Measurements from ENCODE around the gene PDYN.

PDYN gene

GRCh38 chr20:1938464-1939269 lies 55.2 kb downstream of the PDYN start:
- Histone ChIP-seq H3K27ac (ENCODE audit: low read depth, low read length) (no peak overlapping the region), H3K36me3 (ENCODE audit: control insufficient read depth in 1 of 2, insufficient read depth in 2 of 2, low read length in 2 of 2) (peaks cover 5 to 6% of the 10 kb centered on the region in 2 experiments), H2BK5ac (ENCODE audit: low read depth, low read length, poor library complexity) (no peak overlapping the region), H3K18ac (ENCODE audit: low read length) (no peak overlapping the region), H4K8ac (ENCODE audit: low read depth, low read length) (no peak overlapping the region), H3K4me2 (ENCODE audit: low read length) (no peak overlapping the region), H4K12ac (ENCODE audit: low read depth, low read length) (no peak overlapping the region), H4K91ac (ENCODE audit: low read depth, low read length) (no peak overlapping the region), H3K79me2 (ENCODE audit: control insufficient read depth, insufficient read depth, low read length, poor library complexity) (no peaks in the 10 kb centered on the region), H3K9ac (ENCODE audit: low read length) (no peak overlapping the region), H3K14ac (ENCODE audit: low read length) (no peak overlapping the region), H3K4me1 (ENCODE audit: control insufficient read depth in 1 of 2, insufficient read depth in 2 of 2, low read length in 2 of 2) (peaks cover 0 to 4% of the 10 kb centered on the region in 2 experiments), H2BK12ac (ENCODE audit: low read length) (no peak overlapping the region), H3K9me3 (ENCODE audit: insufficient read depth, low read depth, low read length) (no peaks in the 10 kb centered on the region), H2AFZ (ENCODE audit: insufficient read depth, low read length, poor library complexity) (no peak overlapping the region), H3K27me3 (ENCODE audit: insufficient read depth, low read length) (no peaks in the 10 kb centered on the region), H2BK120ac (ENCODE audit: insufficient read depth, low read length, poor library complexity) (no peak overlapping the region), H3K23ac (ENCODE audit: low read length) (no peak overlapping the region), H3K4me3 (ENCODE audit: low read depth, low read length) (no peak overlapping the region), H3K4ac (ENCODE audit: low read depth, low read length) (no peak overlapping the region), H3K79me1 (ENCODE audit: low read length) (no peaks in the 10 kb centered on the region), H2AK5ac (ENCODE audit: low read length) (no peak overlapping the region)
- no peak for DNase-seq
- WGBS (ENCODE audit: extremely low coverage, insufficient coverage, insufficient read length) = no CpG with 5 or more reads among the region's 14 CpGs

- Histone ChIP-seq H3K4me3 (ENCODE audit: low read depth, low read length) (no peak overlapping the region), H3K79me2 (ENCODE audit: control insufficient read depth, insufficient read depth, low read length, poor library complexity) (no peaks in the 10 kb centered on the region), H3K4me2 (ENCODE audit: low read length) (no peak overlapping the region), H3K4ac (ENCODE audit: low read depth, low read length) (no peak overlapping the region), H2BK120ac (ENCODE audit: insufficient read depth, low read length, poor library complexity) (no peak overlapping the region), H3K79me1 (ENCODE audit: low read length) (no peaks in the 10 kb centered on the region), H3K4me1 (ENCODE audit: control insufficient read depth in 1 of 2, insufficient read depth in 2 of 2, low read length in 2 of 2) (peaks cover 0 to 4% of the 10 kb centered on the region in 2 experiments), H3K14ac (ENCODE audit: low read length) (no peak overlapping the region), H4K91ac (ENCODE audit: low read depth, low read length) (no peak overlapping the region), H2BK12ac (ENCODE audit: low read length) (no peak overlapping the region), H3K27me3 (ENCODE audit: insufficient read depth, low read length) (no peaks in the 10 kb centered on the region), H3K27ac (ENCODE audit: low read depth, low read length) (no peak overlapping the region), H2BK5ac (ENCODE audit: low read depth, low read length, poor library complexity) (no peak overlapping the region), H3K36me3 (ENCODE audit: control insufficient read depth in 1 of 2, insufficient read depth in 2 of 2, low read length in 2 of 2) (peaks cover 5 to 6% of the 10 kb centered on the region in 2 experiments), H4K12ac (ENCODE audit: low read depth, low read length) (no peak overlapping the region), H3K23ac (ENCODE audit: low read length) (no peak overlapping the region), H3K9me3 (ENCODE audit: insufficient read depth, low read depth, low read length) (no peaks in the 10 kb centered on the region), H3K9ac (ENCODE audit: low read length) (no peak overlapping the region), H2AK5ac (ENCODE audit: low read length) (no peak overlapping the region), H3K18ac (ENCODE audit: low read length) (no peak overlapping the region), H2AFZ (ENCODE audit: insufficient read depth, low read length, poor library complexity) (no peak overlapping the region), H4K8ac (ENCODE audit: low read depth, low read length) (no peak overlapping the region)
- no CpG with 5 or more reads among the region's 25 CpGs for WGBS (ENCODE audit: extremely low coverage, insufficient coverage, insufficient read length)
- DNase-seq = no peak
Measured at GRCh38 chr20:1937316-1937976, 56.4 kb downstream of the PDYN start.

- Histone ChIP-seq H4K12ac (ENCODE audit: low read depth, low read length) (no peak overlapping the region), H2BK5ac (ENCODE audit: low read depth, low read length, poor library complexity) (no peak overlapping the region), H3K14ac (ENCODE audit: low read length) (no peak overlapping the region), H3K4me2 (ENCODE audit: low read length) (no peak overlapping the region), H3K18ac (ENCODE audit: low read length) (no peak overlapping the region), H3K79me1 (ENCODE audit: low read length) (no peaks in the 10 kb centered on the region), H2BK12ac (ENCODE audit: low read length) (no peak overlapping the region), H3K4me3 (ENCODE audit: low read depth, low read length) (no peak overlapping the region), H3K36me3 (ENCODE audit: control insufficient read depth in 1 of 2, insufficient read depth in 2 of 2, low read length in 2 of 2) (peaks cover 5 to 6% of the 10 kb centered on the region in 2 experiments), H2AK5ac (ENCODE audit: low read length) (no peak overlapping the region), H3K4ac (ENCODE audit: low read depth, low read length) (no peak overlapping the region), H4K8ac (ENCODE audit: low read depth, low read length) (no peak overlapping the region), H3K9ac (ENCODE audit: low read length) (no peak overlapping the region), H3K27me3 (ENCODE audit: insufficient read depth, low read length) (no peaks in the 10 kb centered on the region), H3K79me2 (ENCODE audit: control insufficient read depth, insufficient read depth, low read length, poor library complexity) (no peaks in the 10 kb centered on the region), H4K91ac (ENCODE audit: low read depth, low read length) (no peak overlapping the region), H3K4me1 (ENCODE audit: control insufficient read depth in 1 of 2, insufficient read depth in 2 of 2, low read length in 2 of 2) (peaks cover 0 to 4% of the 10 kb centered on the region in 2 experiments), H3K23ac (ENCODE audit: low read length) (no peak overlapping the region), H3K9me3 (ENCODE audit: insufficient read depth, low read depth, low read length) (no peaks in the 10 kb centered on the region), H2AFZ (ENCODE audit: insufficient read depth, low read length, poor library complexity) (no peak overlapping the region), H2BK120ac (ENCODE audit: insufficient read depth, low read length, poor library complexity) (no peak overlapping the region), H3K27ac (ENCODE audit: low read depth, low read length) (no peak overlapping the region)
- DNase-seq = no peak
- no CpG with 5 or more reads among the region's 15 CpGs for WGBS (ENCODE audit: extremely low coverage, insufficient coverage, insufficient read length)
Measured at GRCh38 chr20:1935696-1936366, 58.0 kb downstream of the PDYN start.

- Histone ChIP-seq H4K12ac (ENCODE audit: low read depth, low read length) (no peak overlapping the region), H3K18ac (ENCODE audit: low read length) (no peak overlapping the region), H3K4me1 (ENCODE audit: control insufficient read depth in 1 of 2, insufficient read depth in 2 of 2, low read length in 2 of 2) (peaks cover 0 to 4% of the 10 kb centered on the region in 2 experiments), H3K27me3 (ENCODE audit: insufficient read depth, low read length) (no peaks in the 10 kb centered on the region), H4K8ac (ENCODE audit: low read depth, low read length) (no peak overlapping the region), H3K4me2 (ENCODE audit: low read length) (no peak overlapping the region), H3K79me2 (ENCODE audit: control insufficient read depth, insufficient read depth, low read length, poor library complexity) (no peaks in the 10 kb centered on the region), H3K36me3 (ENCODE audit: control insufficient read depth in 1 of 2, insufficient read depth in 2 of 2, low read length in 2 of 2) (peaks cover 5 to 6% of the 10 kb centered on the region in 2 experiments), H3K79me1 (ENCODE audit: low read length) (no peaks in the 10 kb centered on the region), H3K27ac (ENCODE audit: low read depth, low read length) (no peak overlapping the region), H2AK5ac (ENCODE audit: low read length) (no peak overlapping the region), H2AFZ (ENCODE audit: insufficient read depth, low read length, poor library complexity) (no peak overlapping the region), H3K14ac (ENCODE audit: low read length) (no peak overlapping the region), H3K9me3 (ENCODE audit: insufficient read depth, low read depth, low read length) (no peaks in the 10 kb centered on the region), H3K4me3 (ENCODE audit: low read depth, low read length) (no peak overlapping the region), H4K91ac (ENCODE audit: low read depth, low read length) (no peak overlapping the region), H2BK120ac (ENCODE audit: insufficient read depth, low read length, poor library complexity) (no peak overlapping the region), H3K9ac (ENCODE audit: low read length) (no peak overlapping the region), H3K4ac (ENCODE audit: low read depth, low read length) (no peak overlapping the region), H2BK5ac (ENCODE audit: low read depth, low read length, poor library complexity) (no peak overlapping the region), H3K23ac (ENCODE audit: low read length) (no peak overlapping the region), H2BK12ac (ENCODE audit: low read length) (no peak overlapping the region)
- DNase-seq = no peak
- WGBS (ENCODE audit: extremely low coverage, insufficient coverage, insufficient read length) = no CpG with 5 or more reads among the region's 19 CpGs
Measured at GRCh38 chr20:1934721-1935573, 58.9 kb downstream of the PDYN start.

All from trophoblast cell (in vitro differentiated cells and primary cell).